GM21526 (cell line): Measurements from ENCODE around the gene GLT6D1.
"Not testable (repeated sequence)": the region's sequence is repeated elsewhere in the genome, so short reads cannot be mapped to it uniquely, and the experiment has no call there.

Experiments used
- ATAC-seq: cut with Tn5 transposase; IDR thresholded peaks from one replicate; pipeline ENCODE4 v1.9.1; 2021; ENCODE audit warnings: moderate library complexity; ENCODE audit not compliant: unreplicated experiment, low FRiP score

Gene GLT6D1

GRCh38 chr9:135639196-135639595 is at the start of gene GLT6D1:
Gene GLT6D1, minus strand, starts transcription at chr9:135639540. Its CDS starts 353 bp downstream, at chr9:135639187.
- no peak for ATAC-seq

GRCh38 chr9:135689011-135689410 is 49.7 kb upstream of the GLT6D1 start:
- ATAC-seq, result no peak

GRCh38 chr9:135687216-135687615 is 47.9 kb upstream of the GLT6D1 start:
- ATAC-seq, result no peak

- no peak for ATAC-seq
Measured at GRCh38 chr9:135684691-135685090, 45.4 kb upstream of the GLT6D1 start.

GRCh38 chr9:135683401-135684034 is 44.2 kb upstream of the GLT6D1 start:
- ATAC-seq, result no peak

- no peak for ATAC-seq
Measured at GRCh38 chr9:135681161-135681560, 41.8 kb upstream of the GLT6D1 start.

GRCh38 chr9:135680056-135680455 is 40.7 kb upstream of the GLT6D1 start:
- no peak for ATAC-seq

- ATAC-seq, result no peak
Measured at GRCh38 chr9:135678236-135679017, 39.1 kb upstream of the GLT6D1 start.

GRCh38 chr9:135677641-135678168 is 38.4 kb upstream of the GLT6D1 start:
- no peak for ATAC-seq

GRCh38 chr9:135676891-135677290 is 37.6 kb upstream of the GLT6D1 start:
- no peak for ATAC-seq

GRCh38 chr9:135674977-135675376 is 35.6 kb upstream of the GLT6D1 start:
- ATAC-seq, result no peak

GRCh38 chr9:135673941-135674340 is 34.6 kb upstream of the GLT6D1 start:
- no peak for ATAC-seq

GRCh38 chr9:135672786-135673185 is 33.4 kb upstream of the GLT6D1 start:
- not testable (repeated sequence) for ATAC-seq

GRCh38 chr9:135671591-135672041 is 32.3 kb upstream of the GLT6D1 start:
- no peak for ATAC-seq

GRCh38 chr9:135670721-135671590 is 31.6 kb upstream of the GLT6D1 start:
- ATAC-seq, result no peak

- ATAC-seq, result no peak
Measured at GRCh38 chr9:135669616-135670285, 30.4 kb upstream of the GLT6D1 start.

GRCh38 chr9:135669018-135669417 is 29.7 kb upstream of the GLT6D1 start:
- not testable (repeated sequence) for ATAC-seq

- ATAC-seq, result no peak
Measured at GRCh38 chr9:135667463-135668001, 28.2 kb upstream of the GLT6D1 start.

- ATAC-seq, result no peak
Measured at GRCh38 chr9:135666534-135667462, 27.5 kb upstream of the GLT6D1 start.
